ENCODE data around the gene FLCN. TPM values are rescaled to one million over a fixed set of nuclear protein-coding genes. Genes with fewer than 3 reads are reported as not detected.

Gene FLCN
- total RNA-seq, 1 donor, result 64.3 TPM

GRCh38 chr17:17214646-17215436, 22.1 kb downstream of the FLCN start:
- no peak overlapping the region for H3K4me3 ChIP-seq (ENCODE audit: low read depth, low read length)
- no peak for TF ChIP-seq CTCF (IDR thresholded peaks at IDR 0.05; ENCODE audit: insufficient read depth, low read depth, low read length)
- DNase-seq (ENCODE audit: low read depth), result no peak

GRCh38 chr17:17213775-17214174, 23.2 kb downstream of the FLCN start:
- no peak overlapping the region for H3K4me3 ChIP-seq (ENCODE audit: low read depth, low read length)
- TF ChIP-seq CTCF (IDR thresholded peaks at IDR 0.05; ENCODE audit: insufficient read depth, low read depth, low read length), result no peak
- DNase-seq (ENCODE audit: low read depth), result no peak

- no peak for TF ChIP-seq CTCF (IDR thresholded peaks at IDR 0.05; ENCODE audit: insufficient read depth, low read depth, low read length)
- DNase-seq (ENCODE audit: low read depth), result no peak
- H3K4me3 ChIP-seq (ENCODE audit: low read depth, low read length), result no peak overlapping the region
Observed at GRCh38 chr17:17207998-17208397, 29.0 kb downstream of the FLCN start.

- no peak overlapping the region for H3K4me3 ChIP-seq (ENCODE audit: low read depth, low read length)
- DNase-seq (ENCODE audit: low read depth), result no peak
- no peak for TF ChIP-seq CTCF (IDR thresholded peaks at IDR 0.05; ENCODE audit: insufficient read depth, low read depth, low read length)
Observed at GRCh38 chr17:17206913-17207335, 30.0 kb downstream of the FLCN start.

- peak within 1 kb of the TSS; percentile 62 for H3K4me3 ChIP-seq (ENCODE audit: low read depth, low read length)
- TF ChIP-seq CTCF (IDR thresholded peaks at IDR 0.05; ENCODE audit: insufficient read depth, low read depth, low read length), result no peak
- DNase-seq (ENCODE audit: low read depth), result peak; percentile 70
Observed at GRCh38 chr17:17206124-17206912, 30.6 kb downstream of the FLCN start, which contains the start of gene PLD6. TSS of gene PLD6 (minus strand) at chr17:17206333. CDS start at chr17:17206286, 47 bp downstream.

GRCh38 chr17:17205368-17206123, 31.4 kb downstream of the FLCN start:
- peak overlapping the region; percentile 62 for H3K4me3 ChIP-seq (ENCODE audit: low read depth, low read length)
- peak; percentile 54 for DNase-seq (ENCODE audit: low read depth)
- TF ChIP-seq CTCF (IDR thresholded peaks at IDR 0.05; ENCODE audit: insufficient read depth, low read depth, low read length), result no peak
